H1 (cell line): ENCODE data around the gene TECTB. TPM values are rescaled to one million over a fixed set of nuclear protein-coding genes. Genes with fewer than 3 reads are reported as not detected.

ENCODE experiments used
- CREB1 ChIP-seq: IDR thresholded peaks from 2 replicates; pipeline ENCODE4 v1.6.1; 2012; ENCODE audit warnings: inconsistent platforms
- POLR2A ChIP-seq, 2 experiments: IDR thresholded peaks; 1 replicate in 1 of 2; 2 replicates in 1 of 2; pipeline ENCODE4 v1.6.1; 2011; ENCODE audit warnings: low read depth in 2 of 2, low read length in 2 of 2, mild to moderate bottlenecking in 2 of 2; ENCODE audit errors: control extremely low read depth in 1 of 2
- polyA plus RNA-seq, 7 experiments: library from polyadenylated mRNA; depleted of rRNA in 3 of 7; stranded (reverse) in 5 of 7; unstranded in 2 of 7; fragments of >200 nt in 5 of 7; fragments of 200-250 nt in 2 of 7; gene quantifications; 1 replicate in 5 of 7; 2 replicates in 1 of 7; 4 replicates in 1 of 7; pipeline versions ENCODE4 v1.2.1 to v1.2.3, GENCODE V29; 2011 to 2013; ENCODE audit warnings: missing spikeins in 2 of 7, mixed read lengths in 2 of 7
- total RNA-seq: library from RNA; stranded (reverse); fragmentation: NEBNext Ultra II Directional; extraction: Animal tissue kit (Norgen Biotek cat#: 25700); gene quantifications from 2 replicates; pipeline ENCODE4 v1.2.1, GENCODE V29; 2021
- TF ChIP-seq, protein P1 (sequence below): fragments of 300-600 bp; sonication (generic); IDR thresholded peaks from 2 replicates; pipeline ENCODE4 v1.7.1; 2012; ENCODE audit warnings: low read length, moderate library complexity, mild to moderate bottlenecking, inconsistent platforms; ENCODE audit not compliant: insufficient replicate concordance
- TF ChIP-seq, protein P2 (sequence below): IDR thresholded peaks from 2 replicates; pipeline ENCODE4 v1.6.1; 2012; ENCODE audit warnings: inconsistent platforms

The TECTB gene
- total and polyA plus RNA-seq, 2 of the 8 experiments (the other 6 are each of a cell fraction or from before 2014, with no cell fraction given), result not detected

- TF ChIP-seq, protein P1, sequence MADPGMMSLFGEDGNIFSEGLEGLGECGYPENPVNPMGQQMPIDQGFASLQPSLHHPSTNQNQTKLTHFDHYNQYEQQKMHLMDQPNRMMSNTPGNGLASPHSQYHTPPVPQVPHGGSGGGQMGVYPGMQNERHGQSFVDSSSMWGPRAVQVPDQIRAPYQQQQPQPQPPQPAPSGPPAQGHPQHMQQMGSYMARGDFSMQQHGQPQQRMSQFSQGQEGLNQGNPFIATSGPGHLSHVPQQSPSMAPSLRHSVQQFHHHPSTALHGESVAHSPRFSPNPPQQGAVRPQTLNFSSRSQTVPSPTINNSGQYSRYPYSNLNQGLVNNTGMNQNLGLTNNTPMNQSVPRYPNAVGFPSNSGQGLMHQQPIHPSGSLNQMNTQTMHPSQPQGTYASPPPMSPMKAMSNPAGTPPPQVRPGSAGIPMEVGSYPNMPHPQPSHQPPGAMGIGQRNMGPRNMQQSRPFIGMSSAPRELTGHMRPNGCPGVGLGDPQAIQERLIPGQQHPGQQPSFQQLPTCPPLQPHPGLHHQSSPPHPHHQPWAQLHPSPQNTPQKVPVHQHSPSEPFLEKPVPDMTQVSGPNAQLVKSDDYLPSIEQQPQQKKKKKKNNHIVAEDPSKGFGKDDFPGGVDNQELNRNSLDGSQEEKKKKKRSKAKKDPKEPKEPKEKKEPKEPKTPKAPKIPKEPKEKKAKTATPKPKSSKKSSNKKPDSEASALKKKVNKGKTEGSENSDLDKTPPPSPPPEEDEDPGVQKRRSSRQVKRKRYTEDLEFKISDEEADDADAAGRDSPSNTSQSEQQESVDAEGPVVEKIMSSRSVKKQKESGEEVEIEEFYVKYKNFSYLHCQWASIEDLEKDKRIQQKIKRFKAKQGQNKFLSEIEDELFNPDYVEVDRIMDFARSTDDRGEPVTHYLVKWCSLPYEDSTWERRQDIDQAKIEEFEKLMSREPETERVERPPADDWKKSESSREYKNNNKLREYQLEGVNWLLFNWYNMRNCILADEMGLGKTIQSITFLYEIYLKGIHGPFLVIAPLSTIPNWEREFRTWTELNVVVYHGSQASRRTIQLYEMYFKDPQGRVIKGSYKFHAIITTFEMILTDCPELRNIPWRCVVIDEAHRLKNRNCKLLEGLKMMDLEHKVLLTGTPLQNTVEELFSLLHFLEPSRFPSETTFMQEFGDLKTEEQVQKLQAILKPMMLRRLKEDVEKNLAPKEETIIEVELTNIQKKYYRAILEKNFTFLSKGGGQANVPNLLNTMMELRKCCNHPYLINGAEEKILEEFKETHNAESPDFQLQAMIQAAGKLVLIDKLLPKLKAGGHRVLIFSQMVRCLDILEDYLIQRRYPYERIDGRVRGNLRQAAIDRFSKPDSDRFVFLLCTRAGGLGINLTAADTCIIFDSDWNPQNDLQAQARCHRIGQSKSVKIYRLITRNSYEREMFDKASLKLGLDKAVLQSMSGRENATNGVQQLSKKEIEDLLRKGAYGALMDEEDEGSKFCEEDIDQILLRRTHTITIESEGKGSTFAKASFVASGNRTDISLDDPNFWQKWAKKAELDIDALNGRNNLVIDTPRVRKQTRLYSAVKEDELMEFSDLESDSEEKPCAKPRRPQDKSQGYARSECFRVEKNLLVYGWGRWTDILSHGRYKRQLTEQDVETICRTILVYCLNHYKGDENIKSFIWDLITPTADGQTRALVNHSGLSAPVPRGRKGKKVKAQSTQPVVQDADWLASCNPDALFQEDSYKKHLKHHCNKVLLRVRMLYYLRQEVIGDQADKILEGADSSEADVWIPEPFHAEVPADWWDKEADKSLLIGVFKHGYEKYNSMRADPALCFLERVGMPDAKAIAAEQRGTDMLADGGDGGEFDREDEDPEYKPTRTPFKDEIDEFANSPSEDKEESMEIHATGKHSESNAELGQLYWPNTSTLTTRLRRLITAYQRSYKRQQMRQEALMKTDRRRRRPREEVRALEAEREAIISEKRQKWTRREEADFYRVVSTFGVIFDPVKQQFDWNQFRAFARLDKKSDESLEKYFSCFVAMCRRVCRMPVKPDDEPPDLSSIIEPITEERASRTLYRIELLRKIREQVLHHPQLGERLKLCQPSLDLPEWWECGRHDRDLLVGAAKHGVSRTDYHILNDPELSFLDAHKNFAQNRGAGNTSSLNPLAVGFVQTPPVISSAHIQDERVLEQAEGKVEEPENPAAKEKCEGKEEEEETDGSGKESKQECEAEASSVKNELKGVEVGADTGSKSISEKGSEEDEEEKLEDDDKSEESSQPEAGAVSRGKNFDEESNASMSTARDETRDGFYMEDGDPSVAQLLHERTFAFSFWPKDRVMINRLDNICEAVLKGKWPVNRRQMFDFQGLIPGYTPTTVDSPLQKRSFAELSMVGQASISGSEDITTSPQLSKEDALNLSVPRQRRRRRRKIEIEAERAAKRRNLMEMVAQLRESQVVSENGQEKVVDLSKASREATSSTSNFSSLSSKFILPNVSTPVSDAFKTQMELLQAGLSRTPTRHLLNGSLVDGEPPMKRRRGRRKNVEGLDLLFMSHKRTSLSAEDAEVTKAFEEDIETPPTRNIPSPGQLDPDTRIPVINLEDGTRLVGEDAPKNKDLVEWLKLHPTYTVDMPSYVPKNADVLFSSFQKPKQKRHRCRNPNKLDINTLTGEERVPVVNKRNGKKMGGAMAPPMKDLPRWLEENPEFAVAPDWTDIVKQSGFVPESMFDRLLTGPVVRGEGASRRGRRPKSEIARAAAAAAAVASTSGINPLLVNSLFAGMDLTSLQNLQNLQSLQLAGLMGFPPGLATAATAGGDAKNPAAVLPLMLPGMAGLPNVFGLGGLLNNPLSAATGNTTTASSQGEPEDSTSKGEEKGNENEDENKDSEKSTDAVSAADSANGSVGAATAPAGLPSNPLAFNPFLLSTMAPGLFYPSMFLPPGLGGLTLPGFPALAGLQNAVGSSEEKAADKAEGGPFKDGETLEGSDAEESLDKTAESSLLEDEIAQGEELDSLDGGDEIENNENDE, result no peak
- no peak for TF ChIP-seq POLR2A (IDR thresholded peaks at IDR 0.05; ENCODE audit: control extremely low read depth in 1 of 2, low read depth in 2 of 2, low read length in 2 of 2)
- TF ChIP-seq CREB1, result no peak
- TF ChIP-seq, protein P2, sequence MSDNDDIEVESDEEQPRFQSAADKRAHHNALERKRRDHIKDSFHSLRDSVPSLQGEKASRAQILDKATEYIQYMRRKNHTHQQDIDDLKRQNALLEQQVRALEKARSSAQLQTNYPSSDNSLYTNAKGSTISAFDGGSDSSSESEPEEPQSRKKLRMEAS, result no peak
These were observed 5.3 kb downstream of the TECTB start (continued) for GRCh38 chr10:112288486-112288885.
